IPS-15b (cell line): ENCODE results near the gene ZFHX3.

Experiments
- H3K27me3 ChIP-seq: one replicate; pipeline ENCODE4 v1.6.1; 2013; ENCODE audit warnings: low read length; ENCODE audit not compliant: control insufficient read depth, insufficient read depth
- H3K36me3 ChIP-seq: one replicate; pipeline ENCODE4 v1.6.1; 2013; ENCODE audit warnings: low read length; ENCODE audit not compliant: control insufficient read depth, insufficient read depth
- H3K4me1 ChIP-seq: one replicate; pipeline ENCODE4 v1.6.1; 2013; ENCODE audit warnings: mild to moderate bottlenecking, low read length; ENCODE audit not compliant: control insufficient read depth, insufficient read depth
- H3K4me3 ChIP-seq: one replicate; pipeline ENCODE4 v1.5.1; 2013; ENCODE audit warnings: low read depth, low read length
- H3K9ac ChIP-seq: one replicate; pipeline ENCODE4 v1.6.1; 2013; ENCODE audit warnings: low read depth, mild to moderate bottlenecking, low read length
- H3K9me3 ChIP-seq: one replicate; pipeline ENCODE4 v1.6.1; 2013; ENCODE audit warnings: mild to moderate bottlenecking, low read length; ENCODE audit not compliant: control insufficient read depth, insufficient read depth

ZFHX3 gene

GRCh38 chr16:72875291-72876031 lies 172.5 kb downstream of the ZFHX3 start:
- Histone ChIP-seq H3K9ac (no peak overlapping the region), H3K4me3 (no peak overlapping the region), H3K9me3 (no peaks in the 10 kb centered on the region), H3K36me3 (no peaks in the 10 kb centered on the region), H3K27me3 (no peaks in the 10 kb centered on the region), H3K4me1 (no peaks in the 10 kb centered on the region)

- Histone ChIP-seq H3K9me3 (no peaks in the 10 kb centered on the region), H3K36me3 (no peaks in the 10 kb centered on the region), H3K27me3 (no peaks in the 10 kb centered on the region), H3K4me1 (no peaks in the 10 kb centered on the region), H3K9ac (no peak overlapping the region), H3K4me3 (no peak overlapping the region)
Measured at GRCh38 chr16:72873853-72874252, 174.1 kb downstream of the ZFHX3 start.

- H3K36me3 ChIP-seq: no peaks in the 10 kb centered on the region
- H3K4me1 ChIP-seq: no peaks in the 10 kb centered on the region
- H3K4me3 ChIP-seq: no peak overlapping the region
- no peaks in the 10 kb centered on the region for H3K27me3 ChIP-seq
- H3K9me3 ChIP-seq: no peaks in the 10 kb centered on the region
- no peak overlapping the region for H3K9ac ChIP-seq
Measured at GRCh38 chr16:72873044-72873443, 174.9 kb downstream of the ZFHX3 start.

GRCh38 chr16:72865835-72866234 lies 182.1 kb downstream of the ZFHX3 start:
- Histone ChIP-seq H3K4me3 (no peak overlapping the region), H3K9ac (no peak overlapping the region), H3K9me3 (no peaks in the 10 kb centered on the region), H3K4me1 (no peaks in the 10 kb centered on the region), H3K27me3 (no peaks in the 10 kb centered on the region), H3K36me3 (no peaks in the 10 kb centered on the region)

- Histone ChIP-seq H3K4me1 (no peaks in the 10 kb centered on the region), H3K9ac (no peak overlapping the region), H3K36me3 (no peaks in the 10 kb centered on the region), H3K4me3 (no peak overlapping the region), H3K27me3 (no peaks in the 10 kb centered on the region), H3K9me3 (no peaks in the 10 kb centered on the region)
Measured at GRCh38 chr16:72865258-72865657, 182.7 kb downstream of the ZFHX3 start.

GRCh38 chr16:72864130-72864833 lies 183.6 kb downstream of the ZFHX3 start:
- Histone ChIP-seq H3K27me3 (no peaks in the 10 kb centered on the region), H3K9me3 (no peaks in the 10 kb centered on the region), H3K9ac (no peak overlapping the region), H3K4me3 (no peak overlapping the region), H3K4me1 (no peaks in the 10 kb centered on the region), H3K36me3 (no peaks in the 10 kb centered on the region)

- Histone ChIP-seq H3K4me1 (no peaks in the 10 kb centered on the region), H3K9ac (no peak overlapping the region), H3K9me3 (no peaks in the 10 kb centered on the region), H3K36me3 (no peaks in the 10 kb centered on the region), H3K4me3 (no peak overlapping the region), H3K27me3 (no peaks in the 10 kb centered on the region)
Measured at GRCh38 chr16:72862090-72862489, 185.8 kb downstream of the ZFHX3 start.

GRCh38 chr16:72860726-72861562 lies 187.0 kb downstream of the ZFHX3 start:
- no peaks in the 10 kb centered on the region for H3K27me3 ChIP-seq
- no peak overlapping the region for H3K4me3 ChIP-seq

GRCh38 chr16:72859581-72859980 lies 188.3 kb downstream of the ZFHX3 start:
- no peaks in the 10 kb centered on the region for H3K9me3 ChIP-seq
- no peak overlapping the region for H3K4me3 ChIP-seq
- no peak overlapping the region for H3K9ac ChIP-seq
- no peaks in the 10 kb centered on the region for H3K4me1 ChIP-seq
- H3K27me3 ChIP-seq: no peaks in the 10 kb centered on the region
- no peaks in the 10 kb centered on the region for H3K36me3 ChIP-seq

More at GRCh38 chr16:72860726-72861562, 187.0 kb downstream of the ZFHX3 start:
- H3K9ac ChIP-seq: no peak overlapping the region
- H3K9me3 ChIP-seq: no peaks in the 10 kb centered on the region
- no peaks in the 10 kb centered on the region for H3K36me3 ChIP-seq
- no peaks in the 10 kb centered on the region for H3K4me1 ChIP-seq

- Histone ChIP-seq H3K36me3 (no peaks in the 10 kb centered on the region), H3K9ac (no peak overlapping the region), H3K9me3 (no peaks in the 10 kb centered on the region), H3K4me1 (peaks cover 5% of the 10 kb centered on the region), H3K4me3 (no peak overlapping the region), H3K27me3 (peaks cover 2% of the 10 kb centered on the region)
Measured at GRCh38 chr16:72858665-72859493, 189.0 kb downstream of the ZFHX3 start.
